Cardiac septum (tissue), 1 donor: Measurements from ENCODE around the gene PHF13. TPM values are rescaled to one million over a fixed set of nuclear protein-coding genes. Genes with fewer than 3 reads are reported as not detected.

ENCODE experiments used
- DNase-seq: peaks from one replicate; pipeline ENCODE4 v3.0.0-alpha.2; 2020; ENCODE audit warnings: low spot score
- intact Hi-C: fragments of 100-400 bp; cut with DNase I; formaldehyde crosslinking; loops from one replicate; pipeline ENCODE4 v1.14.0; 2022
- total RNA-seq: library from RNA; stranded (reverse); fragmentation: NEBNext Ultra II Directional; extraction: Animal tissue kit (Norgen Biotek cat#: 25700); gene quantifications from one replicate; pipeline ENCODE4 v1.2.1, GENCODE V29; 2021
- donor health status: DM: no; HTN: no; CAD: no.

Gene PHF13
- total RNA-seq, 1 donor from 2014 or later: 9.3 TPM

DNA sequence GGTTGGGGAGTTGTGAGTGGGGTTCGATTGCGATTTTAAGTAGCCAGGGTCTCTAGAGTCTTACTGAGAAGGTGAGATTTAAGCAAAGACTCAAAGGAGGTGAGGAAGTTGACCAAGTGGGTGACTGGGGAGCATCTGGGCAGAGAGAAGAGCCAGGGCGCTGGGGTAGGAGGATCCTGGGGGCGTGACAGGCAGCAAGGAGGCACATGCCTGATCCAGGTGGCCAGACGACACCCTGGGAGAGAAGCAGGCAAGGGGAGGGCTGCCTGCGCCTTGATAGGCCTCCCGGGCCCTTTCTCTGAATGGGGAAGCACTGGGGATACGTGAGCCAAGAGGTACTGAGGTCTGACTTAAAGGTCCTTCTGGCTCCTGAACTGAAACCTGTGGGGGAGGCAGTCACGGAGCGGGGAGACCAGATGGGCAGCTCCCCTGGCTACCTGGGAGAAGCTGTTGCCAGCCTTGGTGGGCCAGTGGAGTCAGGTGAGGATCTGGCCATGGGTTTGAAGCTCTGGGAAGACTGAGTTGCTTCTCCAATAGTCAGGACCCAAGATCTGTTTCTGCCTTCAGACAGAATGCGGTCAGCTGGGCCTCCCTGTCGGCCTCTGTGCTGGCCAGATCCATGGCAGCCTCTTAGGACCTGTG is 28.3 kb upstream of the PHF13 start:
- no peak for DNase-seq
- intact Hi-C loops: no loop called here

- intact Hi-C loops: no loop called here
- no peak for DNase-seq
These were observed 27.7 kb upstream of the PHF13 start for GRCh38 chr1:6585841-6586240.

DNA sequence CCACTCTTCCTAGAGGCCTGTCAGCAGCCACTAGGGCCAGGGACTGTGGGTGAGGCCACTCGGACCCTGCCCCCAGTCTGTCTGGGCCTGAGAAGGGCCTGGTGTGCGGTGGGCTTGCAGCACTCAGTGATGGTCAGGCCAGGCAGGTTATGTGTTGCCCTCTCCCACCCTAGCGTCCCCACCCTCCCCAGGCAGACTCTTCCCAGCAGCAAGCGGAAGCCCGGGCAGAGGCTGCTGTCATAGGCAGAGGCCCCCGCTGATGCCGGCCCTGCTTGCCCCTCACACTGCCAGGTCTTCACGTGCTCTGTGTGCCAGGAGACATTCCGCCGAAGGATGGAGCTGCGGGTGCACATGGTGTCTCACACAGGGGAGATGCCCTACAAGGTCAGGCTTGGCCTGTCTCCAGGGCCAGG is 27.1 kb upstream of the PHF13 start:
- intact Hi-C loops: no loop called here
- DNase-seq: no peak

GRCh38 chr1:6587261-6588005 is 26.1 kb upstream of the PHF13 start:
- intact Hi-C loops: no loop called here
- peak; percentile 89 for DNase-seq

DNA sequence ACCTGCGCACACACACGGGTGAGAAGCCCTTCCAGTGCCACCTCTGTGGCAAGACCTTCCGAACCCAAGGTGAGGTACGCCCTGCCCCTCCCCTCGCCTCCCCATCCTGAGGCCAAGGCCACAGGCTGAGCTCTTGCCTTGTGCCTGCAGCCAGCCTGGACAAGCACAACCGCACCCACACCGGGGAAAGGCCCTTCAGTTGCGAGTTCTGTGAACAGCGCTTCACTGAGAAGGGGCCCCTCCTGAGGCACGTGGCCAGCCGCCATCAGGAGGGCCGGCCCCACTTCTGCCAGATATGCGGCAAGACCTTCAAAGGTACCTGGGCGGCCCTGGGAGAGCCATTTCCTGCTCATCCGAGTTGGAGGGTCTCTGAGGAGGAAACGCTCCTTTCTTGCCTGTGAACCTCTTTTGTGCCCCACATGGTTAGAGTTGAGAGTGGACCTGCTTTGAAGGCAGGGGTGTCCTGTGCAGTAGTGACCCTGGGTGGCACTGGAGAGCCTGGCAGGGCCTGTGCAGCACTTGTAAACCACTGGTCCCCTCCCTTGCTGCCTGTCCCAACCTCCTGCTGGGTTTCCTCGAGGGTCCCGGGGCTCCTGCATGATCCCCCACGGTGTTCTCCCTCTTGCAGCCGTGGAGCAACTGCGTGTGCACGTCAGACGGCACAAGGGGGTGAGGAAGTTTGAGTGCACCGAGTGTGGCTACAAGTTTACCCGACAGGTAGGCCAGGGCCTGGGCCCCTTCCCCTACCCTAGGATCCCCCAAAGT is 25.2 kb upstream of the PHF13 start:
- no peak for DNase-seq
- intact Hi-C loops: no loop called here

DNA sequence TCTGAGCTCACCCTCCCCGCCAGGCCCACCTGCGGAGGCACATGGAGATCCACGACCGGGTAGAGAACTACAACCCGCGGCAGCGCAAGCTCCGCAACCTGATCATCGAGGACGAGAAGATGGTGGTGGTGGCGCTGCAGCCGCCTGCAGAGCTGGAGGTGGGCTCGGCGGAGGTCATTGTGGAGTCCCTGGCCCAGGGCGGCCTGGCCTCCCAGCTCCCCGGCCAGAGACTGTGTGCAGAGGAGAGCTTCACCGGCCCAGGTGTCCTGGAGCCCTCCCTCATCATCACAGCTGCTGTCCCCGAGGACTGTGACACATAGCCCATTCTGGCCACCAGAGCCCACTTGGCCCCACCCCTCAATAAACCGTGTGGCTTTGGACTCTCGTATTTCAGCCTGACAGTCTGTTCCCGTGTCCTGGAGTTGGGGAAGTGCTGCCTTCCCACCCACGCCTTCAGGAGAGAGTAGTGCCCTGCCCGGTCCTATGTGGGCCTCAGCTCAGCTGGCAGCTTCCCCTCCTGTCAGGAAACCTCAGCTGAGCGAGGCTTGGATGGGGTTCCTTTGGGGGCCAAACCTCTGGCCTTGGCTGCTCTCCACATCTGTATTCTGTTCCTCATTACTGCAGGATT is 24.5 kb upstream of the PHF13 start:
- no peak for DNase-seq
- intact Hi-C loops: no loop called here

GRCh38 chr1:6590046-6590445 is 23.5 kb upstream of the PHF13 start:
- DNase-seq: no peak
- intact Hi-C loops: no loop called here

DNA sequence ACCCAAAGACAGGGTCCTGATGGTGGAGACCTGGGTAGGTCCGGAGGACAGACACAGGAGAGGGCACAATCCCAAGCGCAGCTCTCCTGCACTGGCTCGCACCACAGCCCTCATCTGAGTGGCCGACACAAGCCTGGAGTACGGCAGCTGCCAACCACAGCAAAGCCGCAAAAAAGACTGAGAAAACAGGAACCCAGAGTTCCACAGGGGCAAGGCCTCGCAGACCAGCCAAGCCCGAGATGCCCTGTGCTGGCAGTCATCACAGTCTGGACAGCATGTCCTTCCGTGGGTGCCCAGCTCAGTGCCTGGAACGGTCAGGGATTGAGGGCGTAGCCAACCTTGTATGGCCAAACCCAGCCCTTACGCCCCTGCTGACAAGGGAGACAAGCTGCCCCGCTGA is 22.3 kb upstream of the PHF13 start:
- intact Hi-C loops: no loop called here
- no peak for DNase-seq

DNA sequence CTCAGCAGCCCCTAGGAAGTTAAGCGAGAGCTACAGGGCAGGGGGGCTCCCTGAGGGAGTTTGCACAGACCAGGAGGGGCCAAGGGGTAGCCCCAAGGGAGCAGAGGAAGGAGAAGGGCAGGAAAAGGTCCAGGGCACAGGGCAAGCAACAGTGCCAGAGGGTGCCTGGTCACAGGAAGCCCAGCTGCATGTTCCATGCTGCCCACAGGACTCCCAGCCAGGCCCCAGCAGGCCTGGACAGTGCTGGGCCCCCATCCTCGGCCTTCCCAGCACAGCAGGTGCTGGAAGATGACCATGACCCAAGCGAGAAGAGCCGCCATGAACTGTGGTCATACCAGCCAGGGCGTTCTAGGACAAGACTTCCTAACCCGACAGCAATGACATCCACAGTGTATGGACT is 21.9 kb upstream of the PHF13 start:
- no peak for DNase-seq
- intact Hi-C loops: no loop called here

- intact Hi-C loops: no loop called here
- DNase-seq: no peak
These were observed 21.1 kb upstream of the PHF13 start for GRCh38 chr1:6592441-6592840.

GRCh38 chr1:6592865-6593593 is 20.5 kb upstream of the PHF13 start:
- DNase-seq: no peak
- intact Hi-C loops: no loop called here

- intact Hi-C loops: no loop called here
These were observed 19.7 kb upstream of the PHF13 start for GRCh38 chr1:6593810-6594209.

GRCh38 chr1:6594977-6595740 is 18.4 kb upstream of the PHF13 start:
- intact Hi-C loops: no loop called here
- DNase-seq: no peak

More at GRCh38 chr1:6593810-6594209, 19.7 kb upstream of the PHF13 start:
- DNase-seq: no peak

DNA sequence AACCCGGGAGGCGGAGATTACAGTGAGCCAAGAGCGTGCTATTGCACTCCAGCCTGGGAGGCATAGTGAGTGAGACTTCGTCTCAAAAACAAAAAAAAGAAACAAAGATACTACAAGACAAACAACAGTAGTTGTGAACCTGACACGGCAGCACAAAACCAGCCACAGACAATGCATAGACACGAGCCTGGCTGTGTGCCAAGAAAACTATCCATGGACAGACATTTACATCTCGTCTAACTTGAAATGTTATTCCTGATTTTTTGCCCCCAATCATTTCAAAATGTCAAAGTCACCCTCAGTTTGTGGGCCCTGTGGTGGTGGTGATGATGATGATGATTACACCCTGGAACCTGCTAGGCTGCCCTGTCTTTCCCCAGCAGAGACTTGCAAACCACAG is 17.2 kb upstream of the PHF13 start:
- intact Hi-C loops: no loop called here
- DNase-seq: no peak

- intact Hi-C loops: no loop called here
- no peak for DNase-seq
These were observed 16.4 kb upstream of the PHF13 start for GRCh38 chr1:6596886-6597776.

- no peak for DNase-seq
- intact Hi-C loops: loop anchor here (1.0 kb wide), 1 partner anchor 17 kb away; no protein-coding TSS in a partner anchor
These were observed 15.8 kb upstream of the PHF13 start for GRCh38 chr1:6597777-6598131.

DNA sequence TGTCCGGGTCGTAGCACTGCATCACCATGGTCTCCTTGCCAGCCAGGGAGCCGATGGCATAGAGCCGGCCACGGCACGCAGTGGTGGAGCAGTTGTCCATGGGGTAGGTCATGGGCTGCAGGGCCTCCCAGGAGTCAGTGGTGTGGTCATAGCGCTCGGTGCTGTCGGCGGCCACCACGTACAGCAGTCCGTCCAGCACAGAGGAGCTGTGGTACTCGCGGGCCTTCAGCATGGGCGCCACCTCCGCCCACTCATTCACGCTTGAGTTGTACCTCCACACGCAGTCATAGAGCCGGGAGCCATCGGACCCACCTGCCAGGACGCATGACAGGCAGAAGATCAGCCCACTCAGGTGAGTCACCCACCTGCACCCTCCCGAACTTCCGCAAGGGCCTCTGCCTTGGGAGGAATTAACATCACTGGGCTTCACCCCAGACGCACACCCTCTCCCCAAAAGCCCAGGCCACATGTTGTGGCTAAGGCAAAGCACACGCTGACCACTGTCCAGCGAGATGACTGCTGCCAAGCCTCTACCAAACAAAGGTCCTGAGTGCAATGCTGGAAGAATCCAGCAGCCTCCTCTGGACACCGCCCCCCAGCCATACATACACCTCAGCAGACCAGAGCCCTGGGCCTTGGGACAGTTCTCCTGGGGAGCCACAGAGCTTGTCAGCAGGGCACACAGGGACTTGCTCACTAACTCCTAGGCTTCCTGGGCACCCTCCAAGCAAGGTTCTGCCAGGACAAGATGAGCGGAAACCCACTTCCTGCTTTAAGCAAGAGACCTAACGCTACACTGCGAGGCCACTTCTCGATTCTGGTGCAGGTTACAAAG is 14.2 kb upstream of the PHF13 start:
- no peak for DNase-seq
- intact Hi-C loops: no loop called here
